GM19463 (cell line): ENCODE data around the gene PPP6C.
"Not testable (repeated sequence)": the region's sequence is repeated elsewhere in the genome, so short reads cannot be mapped to it uniquely, and the experiment has no call there.

Source experiments
- ATAC-seq: cut with Tn5 transposase; IDR thresholded peaks from one replicate; pipeline ENCODE4 v1.9.1; 2021; ENCODE audit warnings: mild to moderate bottlenecking, moderate library complexity; ENCODE audit not compliant: unreplicated experiment

PPP6C gene

DNA sequence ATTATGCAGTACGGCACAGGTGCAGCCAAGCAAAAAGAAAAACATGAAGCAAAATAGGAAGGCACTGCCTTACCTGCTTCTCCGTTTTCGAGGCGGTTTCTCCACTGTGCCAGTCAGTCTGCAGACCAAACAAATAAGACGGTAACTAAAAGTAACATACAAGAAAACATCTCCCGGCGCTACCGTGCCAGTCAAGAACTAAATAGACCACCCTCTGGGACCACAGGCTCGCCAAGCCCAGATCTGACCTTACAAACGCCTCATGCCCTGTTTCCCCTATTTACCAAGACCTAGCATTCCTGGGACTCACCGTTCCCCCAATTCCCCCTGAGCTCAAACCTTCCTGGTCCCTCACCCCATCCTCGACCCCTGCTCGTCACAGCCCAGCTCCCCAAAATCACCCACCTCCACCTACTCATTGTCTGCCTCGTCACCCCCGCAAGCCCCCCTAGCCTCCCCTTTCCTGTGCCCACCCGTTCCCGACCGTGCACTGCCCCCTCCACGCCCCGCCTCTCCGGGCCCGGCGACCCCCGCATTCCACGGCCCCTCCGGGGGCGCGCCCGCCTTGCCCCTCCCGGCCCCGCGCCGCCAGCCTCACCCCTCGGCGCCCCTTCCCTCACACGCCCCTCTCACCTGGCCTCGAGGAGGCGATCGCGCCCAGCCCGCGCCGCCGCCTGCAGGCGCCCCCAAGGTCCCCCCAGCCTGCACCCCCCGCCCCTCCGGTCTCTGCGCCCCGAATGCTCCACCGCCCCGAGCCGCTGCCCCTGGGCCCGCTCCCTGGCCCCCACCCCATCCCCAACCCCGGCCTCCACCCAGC is 46.8 kb downstream of the PPP6C start:
- peak; percentile 30 for ATAC-seq

DNA sequence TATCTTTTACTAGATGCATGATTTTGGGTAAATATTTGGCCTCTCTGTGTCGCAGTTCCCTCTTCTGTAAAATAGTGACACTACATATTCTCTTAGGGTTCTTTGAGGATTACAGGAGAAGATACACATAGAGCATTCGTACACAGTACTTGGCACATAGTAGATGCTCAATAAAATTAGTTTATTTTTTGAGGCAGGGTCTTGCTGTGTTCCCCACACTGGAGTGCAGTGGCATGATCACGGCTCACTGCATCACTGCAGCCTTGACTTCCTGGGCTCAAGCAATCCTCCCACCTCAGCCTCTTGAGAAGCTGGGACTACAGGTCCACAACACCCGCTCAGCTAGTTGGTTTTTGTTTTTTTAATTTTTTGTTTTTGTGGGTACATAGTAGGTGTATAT is 47.9 kb downstream of the PPP6C start:
- ATAC-seq, result no peak

DNA sequence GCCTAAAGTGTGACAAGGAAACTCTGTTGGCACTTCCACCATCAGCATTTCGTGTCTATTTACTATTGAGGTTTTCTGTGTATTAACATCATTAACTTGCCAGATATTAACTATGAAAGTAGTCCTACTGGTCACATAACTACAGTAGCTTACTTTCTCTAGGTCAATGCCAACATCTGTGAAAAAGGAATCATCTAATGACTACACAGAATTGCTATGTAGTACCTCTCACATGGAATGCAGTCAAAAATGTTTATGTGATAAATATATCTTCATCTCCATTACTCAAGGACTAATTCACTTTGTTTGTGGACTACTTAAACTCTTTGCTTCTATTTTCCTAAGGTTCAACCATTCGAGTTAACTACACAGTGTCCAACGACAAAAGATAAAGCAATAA is 48.4 kb downstream of the PPP6C start:
- no peak for ATAC-seq

DNA sequence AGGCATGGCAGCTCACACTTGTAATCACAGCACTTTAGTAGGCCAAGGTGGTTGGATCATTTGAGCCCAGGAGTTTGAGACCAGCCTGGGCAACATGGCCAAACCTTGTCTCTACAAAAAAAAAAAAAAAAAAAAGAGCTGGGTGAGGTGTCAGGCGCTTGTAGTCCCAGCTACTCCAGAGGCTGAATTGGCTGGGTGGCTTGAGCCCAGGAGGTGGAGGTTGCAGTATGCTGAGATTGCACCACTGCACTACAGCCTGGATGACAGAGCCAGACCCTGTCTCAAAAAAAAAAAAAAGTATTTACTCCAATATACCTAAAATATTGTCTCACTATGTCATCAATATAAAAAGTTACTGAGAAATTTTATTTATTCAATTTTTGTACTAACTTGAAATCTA is 49.0 kb downstream of the PPP6C start:
- ATAC-seq, result no peak

DNA sequence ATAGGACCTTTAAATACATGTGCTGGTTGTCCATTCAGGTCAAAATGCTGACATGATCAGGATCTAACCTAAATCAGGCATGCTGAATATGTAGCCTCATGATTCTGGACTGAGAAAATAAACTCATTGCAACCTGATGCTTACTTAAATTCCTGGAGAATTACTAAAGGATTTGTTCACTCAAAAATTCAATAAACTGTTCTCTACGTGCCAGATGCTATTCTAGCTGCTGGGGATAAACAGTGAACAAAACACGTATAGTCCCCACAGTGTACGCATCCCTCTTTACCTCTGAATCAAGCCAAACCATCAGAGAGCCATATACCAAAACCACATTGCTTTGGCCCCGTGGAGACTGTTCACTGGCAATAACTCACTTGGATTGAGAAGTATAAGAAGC is 52.4 kb downstream of the PPP6C start:
- no peak for ATAC-seq

DNA sequence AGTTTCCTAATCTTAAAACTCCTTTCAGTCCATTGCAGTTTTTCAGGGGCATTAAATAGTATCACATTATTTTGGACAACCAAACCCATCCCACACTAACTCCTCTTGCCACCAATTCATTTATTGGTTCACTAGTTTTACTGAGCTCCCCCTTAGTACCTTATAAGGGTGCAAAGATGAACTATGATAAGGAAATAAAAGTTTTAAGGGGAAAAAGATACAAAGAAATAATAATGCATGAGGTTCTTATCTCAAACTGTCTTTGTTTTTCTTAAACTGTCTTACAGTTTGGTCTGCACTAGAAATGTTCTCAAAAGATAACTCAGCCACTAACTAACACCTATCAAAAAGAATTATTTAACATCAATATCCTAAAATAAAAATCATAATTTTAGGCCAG is 54.6 kb downstream of the PPP6C start:
- no peak for ATAC-seq

DNA sequence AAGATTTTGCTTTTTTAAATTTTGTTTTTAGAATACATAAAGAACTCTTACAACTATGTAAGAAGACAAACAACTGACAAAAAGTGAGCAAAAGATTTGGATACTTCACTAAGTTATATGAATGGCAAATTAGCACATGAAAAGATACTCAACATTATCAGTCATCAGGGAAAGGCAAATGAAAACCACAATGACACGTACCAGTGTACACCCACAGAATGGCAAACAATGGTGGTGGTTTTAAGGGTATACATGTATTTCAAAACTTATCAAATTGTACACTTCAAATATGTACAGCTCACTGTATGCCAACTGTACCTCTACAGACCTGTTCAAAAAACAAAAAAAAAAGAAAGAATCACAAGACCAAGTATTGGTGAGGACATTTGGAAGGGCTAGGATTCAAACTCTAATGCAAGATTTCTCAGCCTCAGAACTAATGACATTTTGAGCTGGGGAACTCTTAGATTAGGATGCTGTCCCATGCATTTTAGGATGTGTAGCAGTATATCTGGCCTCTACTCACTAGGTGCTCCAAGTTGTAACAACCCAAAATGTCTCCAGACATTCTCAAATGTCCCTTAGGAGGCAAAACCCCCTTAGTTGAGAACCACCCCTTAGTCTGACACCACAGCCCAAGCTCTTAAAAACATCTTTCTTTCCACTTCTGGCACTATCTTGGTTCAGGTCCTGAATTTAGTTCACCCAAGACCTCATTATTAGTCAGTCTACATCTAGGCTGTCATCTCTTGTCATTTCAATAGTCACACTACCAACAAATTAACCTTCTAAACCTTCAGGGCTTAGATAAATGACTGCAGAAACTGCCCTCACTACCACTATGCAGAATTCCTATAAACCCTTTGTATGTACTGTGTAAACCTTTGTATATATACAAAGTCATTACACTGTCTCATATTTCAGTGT is 55.9 kb downstream of the PPP6C start:
- no peak for ATAC-seq

DNA sequence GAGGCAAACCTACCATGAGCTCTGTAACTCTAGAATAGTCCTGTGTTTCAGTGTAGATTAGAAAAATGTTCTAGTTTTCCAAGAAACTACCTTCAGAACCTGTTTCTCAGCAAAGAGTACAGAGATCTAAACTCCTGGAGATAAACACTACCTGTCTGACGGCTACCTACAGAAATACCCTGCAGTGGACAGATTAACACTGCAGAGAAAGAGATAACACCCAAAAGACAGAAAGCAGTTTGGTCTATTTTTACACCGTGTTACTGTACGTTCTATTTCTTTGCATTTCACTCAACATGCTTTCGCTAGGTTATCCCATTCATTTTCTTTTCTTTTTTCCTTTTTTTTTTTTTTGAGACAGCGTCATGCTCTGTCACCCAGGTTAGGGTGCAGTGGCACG is 57.8 kb downstream of the PPP6C start:
- ATAC-seq, result no peak

DNA sequence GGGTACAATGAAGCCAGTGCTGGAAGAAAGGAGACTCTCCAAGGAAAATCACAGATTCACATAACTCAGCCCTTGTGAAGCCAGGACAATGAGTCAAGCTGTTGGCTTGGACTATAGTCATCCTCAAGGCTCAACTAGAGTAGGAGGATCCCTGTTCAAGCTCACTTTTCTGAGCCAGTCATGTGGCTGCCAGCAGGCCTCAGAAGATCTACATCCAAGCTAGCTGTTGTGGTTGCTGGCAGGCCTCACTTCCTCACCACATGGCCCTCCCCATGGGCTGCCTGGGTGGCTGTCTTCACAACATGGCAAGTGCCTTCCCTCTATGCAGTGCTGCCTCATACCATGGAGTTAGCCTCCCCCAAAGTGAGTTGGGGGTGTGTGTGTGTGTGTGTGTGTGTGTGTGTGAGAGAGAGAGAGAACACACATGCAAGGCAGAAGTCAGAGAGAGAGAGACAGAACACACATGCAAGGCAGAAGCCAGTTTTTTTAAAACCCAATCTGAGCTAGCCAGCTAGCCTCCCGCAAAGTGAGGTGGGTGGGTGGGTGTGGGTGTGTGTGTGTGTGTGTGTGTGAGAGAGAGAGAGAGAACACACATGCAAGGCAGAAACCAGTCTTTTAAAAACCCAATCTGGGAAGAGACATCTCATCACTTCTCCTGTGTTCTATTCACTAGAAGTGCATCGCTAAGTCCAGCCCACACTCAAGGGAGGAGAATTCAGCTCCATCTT is 63.4 kb downstream of the PPP6C start:
- peak; percentile 99 for ATAC-seq

DNA sequence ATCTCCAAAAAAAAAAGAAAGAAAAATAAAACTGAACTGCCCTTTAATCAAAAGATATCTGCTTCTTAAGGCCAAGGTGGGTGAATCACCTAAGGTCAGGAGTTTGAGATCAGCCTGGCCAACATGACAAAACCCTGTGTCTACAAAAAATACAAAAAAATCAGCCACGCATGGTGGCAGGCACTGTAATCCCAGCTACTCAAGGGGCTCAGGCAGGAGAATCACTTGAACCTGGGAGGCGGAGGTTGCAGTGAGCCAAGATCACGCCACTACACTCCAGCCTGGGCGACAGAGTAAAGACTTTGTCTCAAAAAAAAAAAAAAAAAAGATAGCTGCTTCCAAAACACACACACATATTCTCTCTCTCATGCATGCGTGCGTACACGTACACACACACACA is 64.1 kb downstream of the PPP6C start:
- no peak for ATAC-seq

DNA sequence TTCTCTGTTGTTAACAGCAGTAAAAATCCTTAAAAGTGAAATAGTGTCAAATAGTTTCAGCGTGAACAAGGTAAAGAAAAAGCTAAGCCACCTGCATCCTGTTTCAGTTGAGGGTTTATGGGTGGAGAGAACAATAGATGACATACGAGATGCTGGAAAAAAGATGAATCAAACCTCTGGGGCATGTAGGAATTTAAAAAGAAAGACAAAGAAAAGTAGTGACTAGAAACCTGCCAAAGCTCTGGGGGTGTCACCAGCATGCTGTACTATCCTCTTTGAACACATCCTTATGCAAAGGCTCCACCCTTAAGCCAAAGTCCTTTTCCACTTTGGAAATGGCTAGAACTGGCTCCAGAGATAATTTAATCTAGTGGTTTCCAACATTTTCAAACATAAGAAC is 68.5 kb downstream of the PPP6C start:
- no peak for ATAC-seq

DNA sequence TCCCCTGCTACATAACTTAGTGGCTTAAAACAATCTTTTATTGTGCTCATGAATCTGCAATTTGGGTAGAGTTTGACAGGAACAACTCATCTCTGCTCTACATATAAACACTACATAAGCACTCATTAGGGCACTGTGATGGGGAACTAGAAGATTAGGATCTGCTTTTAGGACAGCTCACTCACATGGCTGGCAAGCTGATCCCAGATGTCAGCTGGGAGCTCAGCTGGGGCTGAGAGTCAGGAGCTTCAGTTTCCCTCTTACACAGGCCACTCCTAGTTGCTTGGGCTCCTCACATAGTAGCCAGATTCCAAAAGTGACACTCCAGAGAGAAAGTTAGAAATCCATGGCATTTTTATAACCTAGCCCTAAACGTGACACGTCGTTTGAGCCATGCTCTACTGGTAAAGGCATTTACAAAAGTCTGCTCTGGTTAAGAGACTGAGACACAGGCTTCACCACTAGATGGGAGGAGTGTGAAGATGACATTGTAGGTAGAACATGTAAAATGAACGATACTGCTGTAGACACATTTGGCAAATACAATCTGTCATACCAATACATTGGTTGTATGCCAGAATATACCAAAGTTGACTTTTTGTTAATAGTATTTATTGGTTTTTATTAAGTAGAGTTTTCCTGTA is 69.8 kb downstream of the PPP6C start:
- no peak for ATAC-seq

DNA sequence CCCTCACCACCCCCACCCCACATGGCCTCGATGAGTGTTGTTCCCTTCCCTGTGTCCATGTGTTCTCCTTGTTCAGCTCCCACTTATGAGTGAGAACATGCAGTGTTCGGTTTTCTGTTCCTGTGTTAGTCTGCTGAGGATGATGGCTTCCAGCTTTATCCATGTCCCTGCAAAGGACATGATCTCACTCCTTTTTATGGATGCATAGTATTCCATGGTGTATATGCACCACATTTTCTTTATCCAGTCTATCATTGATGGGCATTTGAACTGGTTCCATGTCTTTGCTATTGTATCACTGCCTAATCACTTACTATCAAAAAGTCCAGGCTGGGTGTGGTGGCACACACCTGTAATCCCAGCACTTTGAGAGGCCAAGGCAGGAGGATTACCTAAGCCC is 70.9 kb downstream of the PPP6C start:
- not testable (repeated sequence) for ATAC-seq

DNA sequence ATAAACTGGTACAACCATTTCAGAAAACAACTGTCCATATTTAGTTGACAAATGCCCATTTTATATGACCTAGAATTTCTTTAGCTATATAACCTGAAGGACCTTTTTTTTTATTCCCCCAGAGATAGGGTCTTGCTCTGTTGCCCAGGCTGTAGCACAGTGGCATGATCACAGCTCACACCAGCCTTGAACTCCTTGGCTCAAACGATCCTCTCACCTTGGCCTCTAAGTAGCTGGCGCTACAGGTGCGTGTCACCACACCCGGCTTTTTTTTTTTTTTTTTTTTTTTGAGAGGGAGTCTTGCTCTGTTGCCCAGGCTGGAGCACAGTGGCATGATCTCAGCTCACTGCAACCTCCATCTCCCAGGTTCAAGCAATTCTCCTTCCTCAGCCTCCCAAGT is 75.1 kb downstream of the PPP6C start:
- ATAC-seq, result not testable (repeated sequence)

DNA sequence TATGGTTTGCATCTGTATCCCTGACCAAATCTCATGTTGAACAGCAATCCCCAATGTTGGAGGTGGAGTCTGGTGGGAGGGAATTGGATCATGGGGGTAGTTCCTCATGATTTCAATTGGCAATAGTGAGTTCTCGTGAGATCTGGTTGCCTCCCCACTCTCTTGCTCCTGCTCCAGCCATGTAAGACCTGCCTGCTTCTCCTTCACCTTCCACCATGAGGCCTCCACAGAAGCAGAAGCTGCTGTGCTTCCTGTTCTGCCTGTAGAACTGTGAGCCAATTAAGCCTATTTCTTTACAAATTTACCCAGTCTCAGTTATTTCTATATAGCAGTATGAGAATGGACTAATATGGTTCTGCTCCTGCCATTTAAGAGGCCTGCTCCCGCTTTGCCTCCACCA is 79.1 kb downstream of the PPP6C start:
- no peak for ATAC-seq

DNA sequence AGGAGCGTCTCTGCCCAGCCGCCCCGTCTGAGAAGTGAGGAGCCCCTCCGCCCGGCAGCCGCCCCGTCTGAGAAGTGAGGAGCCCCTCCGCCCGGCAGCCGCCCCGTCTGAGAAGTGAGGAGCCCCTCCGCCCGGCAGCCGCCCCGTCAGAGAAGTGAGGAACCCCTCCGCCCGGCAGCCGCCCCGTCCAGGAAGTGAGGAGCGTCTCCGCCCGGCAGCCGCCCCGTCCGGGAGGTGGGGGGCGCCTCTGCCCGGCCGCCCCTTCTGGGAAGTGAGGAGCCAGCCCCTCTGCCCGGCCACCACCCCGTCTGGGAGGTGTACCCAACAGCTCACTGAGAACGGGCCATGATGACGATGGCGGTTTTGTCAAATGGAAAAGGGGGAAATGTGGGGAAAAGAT is 81.1 kb downstream of the PPP6C start:
- ATAC-seq, result not testable (repeated sequence)

DNA sequence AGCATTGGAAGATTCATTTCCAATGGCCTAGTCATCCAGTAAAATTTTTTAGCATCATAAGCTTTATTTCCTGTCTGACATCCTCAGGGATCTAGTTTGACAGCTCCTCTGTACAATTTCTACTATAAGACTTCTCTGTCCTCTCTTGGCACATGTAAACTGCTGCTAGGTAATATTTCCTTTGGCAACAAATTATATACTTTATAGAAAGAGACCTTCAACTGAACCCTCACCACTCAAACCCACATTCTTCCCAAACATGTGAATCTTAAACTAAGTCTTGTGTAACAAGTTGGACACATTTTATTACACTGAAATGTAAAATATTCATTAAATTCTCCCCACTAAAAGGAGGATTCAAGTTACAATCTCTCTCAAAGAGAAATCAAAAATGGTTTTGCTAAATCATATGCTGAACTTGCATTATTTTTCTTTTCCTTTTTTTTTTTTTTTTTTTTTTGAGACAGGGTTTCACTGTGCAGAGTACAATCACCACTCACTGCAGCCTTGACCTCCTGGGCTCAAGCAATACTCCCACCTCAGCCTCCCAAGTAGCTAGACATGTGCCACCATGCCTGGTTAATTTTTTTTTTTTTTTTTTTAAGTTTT is 83.2 kb downstream of the PPP6C start:
- no peak for ATAC-seq

DNA sequence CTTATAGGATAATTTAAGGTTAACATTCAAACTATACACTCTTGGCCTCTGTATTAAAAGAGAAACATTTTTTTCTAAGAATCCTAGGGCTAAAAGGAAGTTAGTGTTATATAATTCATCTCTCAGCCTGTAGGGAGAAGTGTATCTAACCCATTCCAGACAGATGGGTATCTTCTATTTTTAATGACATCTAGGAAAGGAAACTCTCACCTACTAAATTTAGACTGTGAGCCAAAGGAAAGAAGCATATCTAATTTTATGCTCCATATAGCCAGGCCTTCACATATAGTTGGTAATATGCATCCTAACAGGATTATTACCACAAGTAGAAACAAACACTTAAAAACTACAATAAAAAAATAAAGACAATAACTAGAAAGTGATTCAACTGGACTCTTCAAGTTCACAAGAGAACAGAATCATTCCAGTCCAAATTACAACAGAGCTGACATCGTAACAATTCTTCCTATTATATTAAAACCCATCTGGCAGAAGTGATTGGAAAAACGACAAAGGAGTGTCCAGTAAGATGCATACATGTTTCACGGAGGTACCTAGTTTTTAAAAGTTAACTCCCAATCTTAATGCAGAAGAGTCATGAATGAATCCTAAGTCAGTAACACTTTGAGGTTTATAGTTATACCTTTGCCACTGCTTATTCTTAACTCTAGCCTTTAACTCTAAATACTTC is 85.7 kb downstream of the PPP6C start:
- ATAC-seq, result no peak

DNA sequence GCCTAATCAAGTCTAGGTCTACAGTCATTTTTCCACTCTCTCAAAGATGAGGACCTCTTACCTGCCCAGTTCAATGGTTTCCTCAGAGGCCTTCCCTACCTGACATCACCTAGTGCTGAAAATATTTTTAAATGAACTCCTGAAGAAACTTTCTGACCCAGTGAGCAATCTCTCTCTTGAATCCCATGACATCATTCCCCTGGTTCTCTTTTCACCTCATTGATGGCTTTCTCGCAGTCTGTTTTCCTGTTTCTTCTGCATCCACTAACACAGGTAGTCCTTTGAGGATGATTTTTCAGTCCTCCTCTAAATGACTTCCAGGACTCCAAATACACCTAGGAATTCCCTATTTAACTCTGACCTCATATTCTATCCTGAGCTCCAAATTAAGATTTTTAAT is 86.6 kb downstream of the PPP6C start:
- ATAC-seq, result no peak

DNA sequence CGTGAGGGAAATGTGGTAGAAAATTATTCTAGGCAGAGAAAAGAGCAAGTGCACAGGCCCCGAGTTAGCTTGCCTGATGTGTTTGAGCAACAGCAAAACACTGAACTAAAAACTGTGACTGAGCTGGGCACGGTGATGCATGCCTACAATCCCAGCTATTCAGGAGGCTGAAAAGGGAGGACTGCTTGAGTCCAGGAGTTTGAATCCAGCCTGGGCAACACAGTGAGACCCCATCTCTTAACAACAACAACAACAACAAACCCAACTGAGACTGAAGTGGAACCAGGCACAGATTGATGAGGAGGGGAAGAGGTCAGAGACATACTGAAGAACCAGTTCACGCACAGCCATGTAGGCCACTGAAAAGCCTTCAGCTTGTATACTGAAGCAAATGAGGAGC is 88.8 kb downstream of the PPP6C start:
- ATAC-seq, result no peak
